Smooth muscle cell of the brain vasculature (primary cell): Measurements from ENCODE around the gene TOE1.
"Not testable (repeated sequence)": the region's sequence is repeated elsewhere in the genome, so short reads cannot be mapped to it uniquely, and the experiment has no call there.

Experiments used
- DNase-seq: peaks from one replicate; pipeline ENCODE4 v3.0.0-alpha.2; 2012; ENCODE audit warnings: low read depth, low spot score

Gene TOE1

GRCh38 chr1:45339789-45340558 is at the start of gene TOE1, which contains the start of gene MUTYH:
Gene TOE1, plus strand, starts transcription at chr1:45340170. Its CDS starts 83 bp downstream, at chr1:45340253.
Gene MUTYH, minus strand, starts transcription at chr1:45340440. Its CDS starts 5,935 bp downstream, at chr1:45334505.
- DNase-seq: peak; percentile 73

GRCh38 chr1:45291002-45291401 is 49.0 kb upstream of the TOE1 start:
- not testable (repeated sequence) for DNase-seq

GRCh38 chr1:45291716-45292115 is 48.3 kb upstream of the TOE1 start:
- DNase-seq: no peak

- no peak for DNase-seq
These were observed 42.2 kb upstream of the TOE1 start for GRCh38 chr1:45297666-45298356.

- no peak for DNase-seq
These were observed 40.7 kb upstream of the TOE1 start for GRCh38 chr1:45299296-45299695.

GRCh38 chr1:45299981-45300668 is 39.8 kb upstream of the TOE1 start:
- DNase-seq: peak; percentile 56

- DNase-seq: no peak
These were observed 39.3 kb upstream of the TOE1 start for GRCh38 chr1:45300669-45300997.

GRCh38 chr1:45302505-45303150 is 37.3 kb upstream of the TOE1 start:
- DNase-seq: no peak

- DNase-seq: peak; percentile 96
These were observed 36.3 kb upstream of the TOE1 start for GRCh38 chr1:45303520-45304310.

GRCh38 chr1:45304311-45305081 is 35.5 kb upstream of the TOE1 start:
- no peak for DNase-seq

GRCh38 chr1:45305231-45305630 is 34.7 kb upstream of the TOE1 start:
- DNase-seq: no peak

GRCh38 chr1:45306319-45306718 is 33.7 kb upstream of the TOE1 start:
- DNase-seq: no peak

GRCh38 chr1:45306905-45307304 is 33.1 kb upstream of the TOE1 start:
- DNase-seq: no peak

GRCh38 chr1:45314266-45314665 is 25.7 kb upstream of the TOE1 start:
- DNase-seq: no peak

GRCh38 chr1:45317166-45317565 is 22.8 kb upstream of the TOE1 start:
- no peak for DNase-seq

- no peak for DNase-seq
These were observed 20.2 kb upstream of the TOE1 start for GRCh38 chr1:45319761-45320160.

GRCh38 chr1:45321444-45321843 is 18.5 kb upstream of the TOE1 start:
- no peak for DNase-seq

GRCh38 chr1:45322486-45323040 is 17.4 kb upstream of the TOE1 start:
- DNase-seq: no peak

GRCh38 chr1:45325851-45326506 is 14.0 kb upstream of the TOE1 start:
- DNase-seq: no peak
